GDM1 (cell line): ENCODE data around the gene GRK2.
A peak's percentile ranks its signal among the peaks of the same experiment; 100 is the strongest.
"Not testable (repeated sequence)": the region's sequence is repeated elsewhere in the genome, so short reads cannot be mapped to it uniquely, and the experiment has no call there.

Experiments used
- DNase-seq: peaks from one replicate; lab custom pipeline; 2025; lab: John Stamatoyannopoulos, UW

Gene GRK2

GRCh38 chr11:67266449-67267187 lies at the start of gene GRK2:
Gene GRK2, plus strand, starts transcription at chr11:67266473. Its CDS starts 227 bp downstream, at chr11:67266700.
- peak; percentile 63 for DNase-seq

GRCh38 chr11:67227726-67228125 lies 38.5 kb upstream of the GRK2 start:
- DNase-seq: no peak

- DNase-seq: no peak
These were observed 35.9 kb upstream of the GRK2 start for GRCh38 chr11:67230406-67230805.

GRCh38 chr11:67230886-67231285 lies 35.4 kb upstream of the GRK2 start:
- DNase-seq: no peak

GRCh38 chr11:67233584-67234190 lies 32.6 kb upstream of the GRK2 start:
- DNase-seq: no peak

GRCh38 chr11:67234571-67234970 lies 31.7 kb upstream of the GRK2 start:
- not testable (repeated sequence) for DNase-seq

GRCh38 chr11:67237574-67237973 lies 28.7 kb upstream of the GRK2 start:
- no peak for DNase-seq

- no peak for DNase-seq
These were observed 27.1 kb upstream of the GRK2 start for GRCh38 chr11:67238894-67239782.

GRCh38 chr11:67239783-67240575 lies 26.3 kb upstream of the GRK2 start:
- peak; percentile 97 for DNase-seq

- DNase-seq: no peak
These were observed 25.5 kb upstream of the GRK2 start for GRCh38 chr11:67240576-67241389.

- no peak for DNase-seq
These were observed 23.7 kb upstream of the GRK2 start for GRCh38 chr11:67242548-67242947.

GRCh38 chr11:67243051-67243450 lies 23.2 kb upstream of the GRK2 start:
- no peak for DNase-seq

- no peak for DNase-seq
These were observed 21.2 kb upstream of the GRK2 start for GRCh38 chr11:67245046-67245445.

GRCh38 chr11:67247946-67248550 lies 18.2 kb upstream of the GRK2 start:
- DNase-seq: no peak

- DNase-seq: no peak
These were observed 17.6 kb upstream of the GRK2 start for GRCh38 chr11:67248653-67249052.

- DNase-seq: no peak
These were observed 15.9 kb upstream of the GRK2 start for GRCh38 chr11:67250059-67251043.

- DNase-seq: no peak
These were observed 14.4 kb upstream of the GRK2 start for GRCh38 chr11:67251841-67252240.

GRCh38 chr11:67252831-67253239 lies 13.4 kb upstream of the GRK2 start:
- DNase-seq: peak; percentile 37

- DNase-seq: no peak
These were observed 12.2 kb upstream of the GRK2 start for GRCh38 chr11:67253872-67254624.
